NB4 (cell line): ENCODE data around the gene TYRP1.

Experiments used
- DNase-seq: peaks from one replicate; pipeline ENCODE4 v3.0.0; 2010; ENCODE audit warnings: low read depth
- H3K4me3 ChIP-seq: one replicate; pipeline ENCODE4 v1.5.1; 2011; ENCODE audit warnings: mild to moderate bottlenecking, low read depth, low read length, moderate library complexity
- CTCF ChIP-seq: IDR thresholded peaks from one replicate; pipeline ENCODE4 v1.5.1; 2012; ENCODE audit warnings: low read depth, low read length
- MYC ChIP-seq: IDR thresholded peaks from 2 replicates; pipeline ENCODE4 v1.6.1; 2011; ENCODE audit warnings: low read depth, low read length
- POLR2A ChIP-seq: IDR thresholded peaks from 2 replicates; pipeline ENCODE4 v1.6.1; 2011; ENCODE audit warnings: mild to moderate bottlenecking; ENCODE audit not compliant: insufficient read length; ENCODE audit errors: extremely low read depth
- TF ChIP-seq, protein P1 (sequence below): IDR thresholded peaks from 2 replicates; pipeline ENCODE4 v1.6.1; 2011; ENCODE audit warnings: low read depth, low read length

TYRP1 gene

GRCh38 chr9:12720551-12720950 lies 27.4 kb downstream of the TYRP1 start:
- DNase-seq: no peak
- TF ChIP-seq, protein P1, sequence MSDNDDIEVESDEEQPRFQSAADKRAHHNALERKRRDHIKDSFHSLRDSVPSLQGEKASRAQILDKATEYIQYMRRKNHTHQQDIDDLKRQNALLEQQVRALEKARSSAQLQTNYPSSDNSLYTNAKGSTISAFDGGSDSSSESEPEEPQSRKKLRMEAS: no peak
- TF ChIP-seq MYC: no peak
- TF ChIP-seq POLR2A: no peak
- no peak for TF ChIP-seq CTCF
- no peak overlapping the region for H3K4me3 ChIP-seq

DNA sequence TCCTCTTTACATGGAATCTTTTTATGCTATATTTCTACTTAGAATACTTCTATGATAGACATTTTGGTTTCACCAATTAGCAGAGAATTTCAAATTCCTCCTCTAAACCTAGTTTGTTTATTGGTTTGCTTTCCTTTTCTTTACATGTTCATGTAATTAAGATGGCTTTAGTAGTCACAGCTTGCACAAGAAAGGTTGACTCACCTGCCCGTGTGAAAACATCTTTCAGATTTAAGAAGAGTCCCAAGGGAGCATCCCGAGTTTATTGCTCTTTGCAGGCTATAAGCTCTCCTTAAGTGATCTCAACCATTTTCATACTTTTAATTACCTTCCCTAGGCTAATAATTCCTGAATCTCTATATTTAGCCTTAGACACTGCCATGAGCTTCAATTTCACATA lies 28.9 kb downstream of the TYRP1 start:
- DNase-seq: no peak
- TF ChIP-seq MYC (no peak), POLR2A (no peak), CTCF (no peak)
- TF ChIP-seq, protein P1: no peak
- no peak overlapping the region for H3K4me3 ChIP-seq

- DNase-seq: peak; percentile 24
- TF ChIP-seq MYC (no peak), CTCF (peak; percentile 44), POLR2A (no peak)
- TF ChIP-seq, protein P1: no peak
These were observed 30.3 kb downstream of the TYRP1 start for GRCh38 chr9:12723409-12724028.

GRCh38 chr9:12726795-12727194 lies 33.6 kb downstream of the TYRP1 start:
- no peak for TF ChIP-seq CTCF
- H3K4me3 ChIP-seq: no peak overlapping the region
- no peak for DNase-seq

More at GRCh38 chr9:12723409-12724028, 30.3 kb downstream of the TYRP1 start:
- no peak overlapping the region for H3K4me3 ChIP-seq

DNA sequence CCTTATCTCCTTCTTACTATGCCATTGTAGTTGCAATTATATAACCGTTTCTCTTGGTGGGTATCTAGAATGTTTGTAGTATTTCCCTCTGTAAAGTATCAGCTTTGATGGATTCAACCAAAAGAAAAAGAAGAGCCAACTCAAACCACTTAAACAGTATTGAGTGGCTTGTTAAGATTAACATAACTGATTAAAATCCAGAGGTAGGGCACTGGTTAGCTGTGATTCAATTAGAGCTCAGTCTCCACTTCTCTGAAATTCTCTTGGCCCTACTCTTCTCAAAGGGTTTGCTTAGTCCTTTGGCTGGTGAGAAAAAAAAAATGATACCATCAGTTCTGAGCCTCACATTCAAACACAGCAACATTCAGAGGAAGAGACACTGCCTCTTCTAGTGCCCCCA lies 37.0 kb downstream of the TYRP1 start:
- no peak for DNase-seq
- no peak for TF ChIP-seq POLR2A
- TF ChIP-seq MYC: no peak
- TF ChIP-seq, protein P1: no peak
- TF ChIP-seq CTCF: no peak
- H3K4me3 ChIP-seq: no peak overlapping the region

DNA sequence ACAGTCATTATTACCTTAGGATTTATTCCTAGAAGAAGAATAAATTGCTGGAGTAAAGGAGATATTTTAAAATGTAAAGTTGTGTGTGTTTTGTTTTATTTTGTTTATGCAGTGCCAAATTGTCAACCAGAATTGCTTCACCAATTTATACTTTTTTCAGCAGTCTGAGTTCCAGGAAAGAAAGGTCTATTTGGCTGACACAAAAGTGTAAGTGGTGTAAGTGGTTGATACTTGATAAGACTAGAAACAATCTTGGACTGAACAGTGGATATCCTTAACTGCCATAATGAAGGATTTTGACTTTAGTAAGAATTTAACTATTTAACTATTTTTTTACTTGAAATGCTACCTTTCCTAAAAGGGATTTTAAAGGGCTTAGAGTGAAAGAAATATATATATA lies 37.7 kb downstream of the TYRP1 start:
- no peak overlapping the region for H3K4me3 ChIP-seq
- TF ChIP-seq, protein P1: no peak
- TF ChIP-seq POLR2A (no peak), CTCF (no peak), MYC (no peak)
- no peak for DNase-seq
